Measurements from ENCODE around the gene BNIP3.

DNA sequence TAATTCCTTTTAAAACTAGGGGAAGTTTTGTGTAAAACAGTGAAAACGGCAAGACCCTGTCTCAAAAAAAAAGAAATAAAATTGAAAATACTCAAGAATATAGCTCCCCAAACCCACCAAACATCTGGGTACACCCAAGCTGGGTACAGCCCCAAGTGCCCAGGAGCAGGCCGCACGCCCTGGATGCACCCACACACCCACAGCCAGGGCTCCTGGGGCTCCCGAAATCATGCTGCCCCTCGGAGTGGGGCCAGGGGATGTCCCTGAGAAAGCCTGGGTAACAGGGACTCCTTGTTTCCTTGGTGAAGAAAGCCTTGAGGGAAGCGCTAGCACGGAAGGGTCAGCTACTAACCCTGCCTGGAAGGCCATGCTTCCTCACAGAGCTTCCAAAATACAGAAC is 10.1 kb downstream of the BNIP3 start:
- TF ChIP-seq, protein P1, sequence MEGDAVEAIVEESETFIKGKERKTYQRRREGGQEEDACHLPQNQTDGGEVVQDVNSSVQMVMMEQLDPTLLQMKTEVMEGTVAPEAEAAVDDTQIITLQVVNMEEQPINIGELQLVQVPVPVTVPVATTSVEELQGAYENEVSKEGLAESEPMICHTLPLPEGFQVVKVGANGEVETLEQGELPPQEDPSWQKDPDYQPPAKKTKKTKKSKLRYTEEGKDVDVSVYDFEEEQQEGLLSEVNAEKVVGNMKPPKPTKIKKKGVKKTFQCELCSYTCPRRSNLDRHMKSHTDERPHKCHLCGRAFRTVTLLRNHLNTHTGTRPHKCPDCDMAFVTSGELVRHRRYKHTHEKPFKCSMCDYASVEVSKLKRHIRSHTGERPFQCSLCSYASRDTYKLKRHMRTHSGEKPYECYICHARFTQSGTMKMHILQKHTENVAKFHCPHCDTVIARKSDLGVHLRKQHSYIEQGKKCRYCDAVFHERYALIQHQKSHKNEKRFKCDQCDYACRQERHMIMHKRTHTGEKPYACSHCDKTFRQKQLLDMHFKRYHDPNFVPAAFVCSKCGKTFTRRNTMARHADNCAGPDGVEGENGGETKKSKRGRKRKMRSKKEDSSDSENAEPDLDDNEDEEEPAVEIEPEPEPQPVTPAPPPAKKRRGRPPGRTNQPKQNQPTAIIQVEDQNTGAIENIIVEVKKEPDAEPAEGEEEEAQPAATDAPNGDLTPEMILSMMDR (IDR thresholded peaks at IDR 0.05), result no peak
- no peak for TF ChIP-seq POLR2A (IDR thresholded peaks at IDR 0.05)

Data from testis (tissue), 2 donors.